Measurements from ENCODE around the gene OR9G1.
"Not testable (repeated sequence)": the region's sequence is repeated elsewhere in the genome, so short reads cannot be mapped to it uniquely, and the experiment has no call there.

The OR9G1 gene, protein sequence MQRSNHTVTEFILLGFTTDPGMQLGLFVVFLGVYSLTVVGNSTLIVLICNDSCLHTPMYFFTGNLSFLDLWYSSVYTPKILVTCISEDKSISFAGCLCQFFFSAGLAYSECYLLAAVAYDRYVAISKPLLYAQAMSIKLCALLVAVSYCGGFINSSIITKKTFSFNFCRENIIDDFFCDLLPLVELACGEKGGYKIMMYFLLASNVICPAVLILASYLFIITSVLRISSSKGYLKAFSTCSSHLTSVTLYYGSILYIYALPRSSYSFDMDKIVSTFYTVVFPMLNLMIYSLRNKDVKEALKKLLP
- total RNA-seq, result 0 to 0.19 (median 0) reads per million in 9 experiments

DNA sequence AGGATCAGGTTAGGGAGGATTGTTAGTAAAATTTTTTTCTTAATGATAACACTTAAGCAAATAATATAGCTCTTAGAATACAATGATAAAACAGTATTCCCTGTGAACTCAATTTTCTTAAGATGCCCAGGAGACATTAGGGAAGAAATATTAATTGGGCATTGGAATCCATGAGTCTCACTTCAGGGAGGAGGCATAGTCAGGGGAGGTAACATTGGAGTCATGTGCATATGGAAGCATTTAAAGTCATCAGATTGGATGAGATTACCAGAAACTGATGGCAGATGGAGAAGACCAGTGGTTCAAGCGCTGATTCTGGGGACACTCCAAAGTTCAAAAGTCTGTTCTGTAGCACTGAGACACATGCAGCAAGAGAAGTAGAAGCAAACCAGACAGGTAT, at the start of gene OR9G1:
Gene OR9G1 (plus strand): TSS at position 301 of the 400 bp plus-strand sequence. CDS start 1,293 bp downstream, outside the sequence.
- Mint-ChIP-seq H3K36me3 (ENCODE audit: insufficient read depth) (no peaks in the 10 kb centered on the region), H3K9me3 (peaks cover 11 to 31% of the 10 kb centered on the region in 2 donors), H3K4me1 (ENCODE audit: low read depth in 2 of 2) (no peaks in the 10 kb centered on the region), H3K4me3 (no peak within 1 kb of the TSS), H3K27me3 (no peaks in the 10 kb centered on the region), H3K27ac (no peak within 1 kb of the TSS)
- no peak for DNase-seq
- ATAC-seq (replicated peaks), result no peak

DNA sequence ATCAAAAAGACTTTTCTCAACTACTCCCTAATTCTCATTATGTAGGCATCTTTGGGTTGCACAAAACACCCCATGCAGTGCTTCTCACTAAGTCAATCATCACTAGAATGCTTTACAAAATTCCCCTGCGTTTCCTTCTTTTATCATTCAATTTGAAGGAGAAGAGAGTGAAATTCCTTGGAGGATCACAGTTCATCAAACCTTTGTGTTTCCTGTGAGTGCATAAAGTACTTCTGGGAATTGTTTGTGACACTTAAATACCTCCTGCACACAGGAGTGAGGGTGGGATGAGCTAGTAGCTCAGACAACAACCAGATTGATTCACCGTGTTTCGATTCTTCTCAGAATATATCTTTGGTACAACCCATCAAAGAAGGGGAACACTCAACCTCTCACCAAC, 39.1 kb upstream of the OR9G1 start:
- DNase-seq (no peak), ATAC-seq (replicated peaks) (no peak)
- H3K4me1 Mint-ChIP-seq (ENCODE audit: low read depth in 2 of 2), result no peaks in the 10 kb centered on the region
- no peaks in the 10 kb centered on the region for H3K27me3 Mint-ChIP-seq
- peaks cover 10 to 12% of the 10 kb centered on the region in 2 donors for H3K9me3 Mint-ChIP-seq
- no peak overlapping the region for H3K4me3 Mint-ChIP-seq
- no peaks in the 10 kb centered on the region for H3K36me3 Mint-ChIP-seq (ENCODE audit: insufficient read depth)
- no peak overlapping the region for H3K27ac Mint-ChIP-seq

DNA sequence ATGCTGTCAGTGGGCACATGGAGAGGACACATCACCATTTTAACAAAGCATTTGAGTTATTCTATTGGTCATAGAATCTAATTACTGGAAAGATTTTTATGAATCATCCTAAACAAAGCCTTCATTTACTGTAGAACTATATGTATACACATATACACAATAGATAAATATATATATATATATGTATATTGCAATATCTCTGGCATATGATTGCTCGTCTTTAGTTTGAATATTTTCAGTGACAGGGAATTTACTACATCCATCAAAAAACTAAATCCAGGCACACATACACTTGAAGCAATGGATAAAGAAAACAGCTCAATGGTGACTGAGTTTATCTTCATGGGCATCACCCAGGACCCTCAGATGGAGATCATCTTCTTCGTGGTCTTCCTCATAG, 35.5 kb upstream of the OR9G1 start, which contains the start of gene OR5AR1:
Gene OR5AR1 (plus strand): TSS at position 301 of the 400 bp plus-strand sequence. CDS start 0 bp downstream, at position 301.
- no peaks in the 10 kb centered on the region for H3K36me3 Mint-ChIP-seq (ENCODE audit: insufficient read depth)
- DNase-seq (no peak), ATAC-seq (replicated peaks) (no peak)
- no peaks in the 10 kb centered on the region for H3K27me3 Mint-ChIP-seq
- H3K4me1 Mint-ChIP-seq (ENCODE audit: low read depth in 2 of 2), result no peaks in the 10 kb centered on the region
- H3K4me3 Mint-ChIP-seq, result no peak within 1 kb of the TSS
- H3K27ac Mint-ChIP-seq, result no peak within 1 kb of the TSS
- H3K9me3 Mint-ChIP-seq, result peaks cover 10 to 14% of the 10 kb centered on the region in 2 donors

DNA sequence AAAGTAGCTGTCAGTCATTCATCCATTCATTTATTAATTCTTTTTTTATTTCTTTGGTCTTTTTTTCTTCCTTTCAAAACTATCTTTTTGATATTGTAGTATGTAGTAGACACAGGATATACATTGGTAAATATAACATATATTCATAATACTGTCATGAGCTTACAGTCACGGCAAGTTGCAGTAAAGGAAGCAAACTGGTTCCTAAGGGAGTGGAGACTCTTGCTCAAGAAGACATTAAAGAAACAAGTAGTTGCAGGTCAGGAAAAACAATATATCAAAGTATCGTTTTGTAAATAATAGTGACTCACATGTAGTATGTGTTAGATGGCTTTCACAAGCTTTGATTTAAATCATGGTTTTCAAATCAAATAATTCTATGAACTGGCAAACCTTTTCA, 27.9 kb upstream of the OR9G1 start:
- Mint-ChIP-seq H3K9me3 (peaks cover 12 to 18% of the 10 kb centered on the region in 2 donors), H3K27ac (no peak overlapping the region), H3K36me3 (ENCODE audit: insufficient read depth) (no peaks in the 10 kb centered on the region), H3K4me3 (no peak overlapping the region), H3K27me3 (no peaks in the 10 kb centered on the region), H3K4me1 (ENCODE audit: low read depth in 2 of 2) (no peaks in the 10 kb centered on the region)
- no peak for DNase-seq
- ATAC-seq (replicated peaks), result no peak

DNA sequence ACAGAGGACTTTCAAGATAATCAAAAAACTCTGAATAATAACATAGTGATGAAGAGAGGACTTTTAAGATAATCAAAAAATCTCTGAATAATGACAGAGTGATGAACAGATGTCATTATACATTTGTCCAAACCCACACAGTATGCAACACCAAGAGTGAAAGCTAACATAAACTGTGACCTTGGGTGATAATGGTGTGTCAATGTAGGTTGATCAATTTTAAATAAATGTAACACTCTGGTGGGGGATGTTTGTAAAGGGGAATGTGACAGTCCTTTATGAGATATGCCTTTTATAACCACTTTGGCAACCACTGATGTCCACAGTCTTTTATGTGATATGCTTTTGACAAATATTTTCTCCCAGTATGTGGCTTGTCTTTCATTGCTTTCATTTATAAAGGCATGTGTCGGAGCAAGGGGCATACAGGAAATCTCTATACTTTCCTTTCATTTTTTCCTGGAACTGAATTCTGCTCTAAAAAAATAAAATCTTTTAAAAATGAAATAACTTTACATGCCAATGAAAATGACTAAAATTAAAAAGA, 10.3 kb upstream of the OR9G1 start:
- DNase-seq (no peak), ATAC-seq (replicated peaks) (no peak)
- Mint-ChIP-seq H3K4me1 (ENCODE audit: low read depth in 2 of 2) (no peaks in the 10 kb centered on the region), H3K9me3 (peaks cover 3 to 14% of the 10 kb centered on the region in 2 donors), H3K36me3 (ENCODE audit: insufficient read depth) (no peaks in the 10 kb centered on the region), H3K27ac (no peak overlapping the region), H3K27me3 (no peaks in the 10 kb centered on the region), H3K4me3 (no peak overlapping the region)

DNA sequence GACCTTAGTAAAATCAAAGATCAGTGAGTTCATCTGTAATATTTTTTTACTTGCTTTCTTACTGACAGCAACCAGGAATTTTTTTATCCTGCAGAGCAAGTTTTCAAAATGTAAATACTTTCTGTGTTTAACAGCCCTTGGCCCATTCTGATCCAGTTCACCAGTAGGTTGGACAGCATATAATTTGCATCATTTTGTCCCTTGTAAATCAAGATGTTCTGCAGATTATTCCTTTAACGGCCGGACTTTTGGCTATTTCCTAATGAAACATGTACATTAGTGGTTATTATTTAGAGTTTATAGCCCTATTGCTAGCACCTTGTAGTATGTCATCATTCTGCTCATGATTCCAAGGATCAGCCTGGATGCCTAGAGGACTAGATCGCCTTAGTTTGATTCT, 7.7 kb upstream of the OR9G1 start:
- not testable (repeated sequence) for ATAC-seq (replicated peaks); H3K4me1 Mint-ChIP-seq (ENCODE audit: low read depth in 2 of 2); H3K36me3 Mint-ChIP-seq (ENCODE audit: insufficient read depth); H3K27me3 Mint-ChIP-seq; DNase-seq; H3K4me3 Mint-ChIP-seq; H3K27ac Mint-ChIP-seq
- peaks cover 6 to 13% of the 10 kb centered on the region in 2 donors for H3K9me3 Mint-ChIP-seq

DNA sequence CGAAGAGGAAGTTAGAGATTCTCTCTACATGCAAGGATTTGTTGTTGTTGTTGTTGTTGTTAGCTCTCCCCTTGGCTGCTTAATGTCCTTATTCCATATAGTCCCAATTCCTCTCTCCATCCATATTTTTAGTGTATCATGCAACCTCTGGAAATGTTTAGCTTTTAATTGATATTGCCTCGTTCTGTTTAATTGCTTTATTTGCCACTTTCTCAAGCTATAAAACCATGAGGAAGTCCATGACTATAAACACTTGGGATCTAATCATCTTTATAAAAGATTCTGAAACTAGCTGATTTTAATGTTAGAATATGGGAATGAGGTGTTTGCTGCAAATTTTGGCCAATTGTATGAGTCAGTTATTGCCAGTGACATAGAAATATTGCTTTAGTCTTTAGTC, 5.5 kb upstream of the OR9G1 start:
- H3K4me1 Mint-ChIP-seq (ENCODE audit: low read depth in 2 of 2), result no peaks in the 10 kb centered on the region
- H3K27ac Mint-ChIP-seq, result no peak overlapping the region
- no peak overlapping the region for H3K4me3 Mint-ChIP-seq
- no peaks in the 10 kb centered on the region for H3K36me3 Mint-ChIP-seq (ENCODE audit: insufficient read depth)
- peaks cover 7 to 16% of the 10 kb centered on the region in 2 donors for H3K9me3 Mint-ChIP-seq
- H3K27me3 Mint-ChIP-seq, result no peaks in the 10 kb centered on the region
- no peak for DNase-seq
- no peak for ATAC-seq (replicated peaks)

DNA sequence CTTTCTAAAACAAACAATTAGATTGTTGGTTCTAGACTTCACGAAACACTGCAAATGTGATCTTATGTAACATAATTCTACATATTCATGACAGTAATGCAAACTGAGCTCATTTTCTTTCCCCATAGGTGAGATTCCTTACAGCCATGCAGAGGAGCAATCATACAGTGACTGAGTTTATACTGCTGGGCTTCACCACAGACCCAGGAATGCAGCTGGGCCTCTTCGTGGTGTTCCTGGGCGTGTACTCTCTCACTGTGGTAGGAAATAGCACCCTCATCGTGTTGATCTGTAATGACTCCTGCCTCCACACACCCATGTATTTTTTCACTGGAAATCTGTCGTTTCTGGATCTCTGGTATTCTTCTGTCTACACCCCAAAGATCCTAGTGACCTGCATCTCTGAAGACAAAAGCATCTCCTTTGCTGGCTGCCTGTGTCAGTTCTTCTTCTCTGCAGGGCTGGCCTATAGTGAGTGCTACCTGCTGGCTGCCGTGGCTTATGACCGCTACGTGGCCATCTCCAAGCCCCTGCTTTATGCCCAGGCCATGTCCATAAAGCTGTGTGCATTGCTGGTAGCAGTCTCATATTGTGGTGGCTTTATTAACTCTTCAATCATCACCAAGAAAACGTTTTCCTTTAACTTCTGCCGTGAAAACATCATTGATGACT, 1.5 kb downstream of the OR9G1 start:
- no peaks in the 10 kb centered on the region for H3K27me3 Mint-ChIP-seq
- no peak for ATAC-seq (replicated peaks)
- H3K4me3 Mint-ChIP-seq, result no peak overlapping the region
- H3K27ac Mint-ChIP-seq, result no peak overlapping the region
- H3K36me3 Mint-ChIP-seq (ENCODE audit: insufficient read depth), result no peaks in the 10 kb centered on the region
- H3K9me3 Mint-ChIP-seq, result peaks cover 12 to 26% of the 10 kb centered on the region in 2 donors
- DNase-seq, result no peak
- H3K4me1 Mint-ChIP-seq (ENCODE audit: low read depth in 2 of 2), result no peaks in the 10 kb centered on the region

DNA sequence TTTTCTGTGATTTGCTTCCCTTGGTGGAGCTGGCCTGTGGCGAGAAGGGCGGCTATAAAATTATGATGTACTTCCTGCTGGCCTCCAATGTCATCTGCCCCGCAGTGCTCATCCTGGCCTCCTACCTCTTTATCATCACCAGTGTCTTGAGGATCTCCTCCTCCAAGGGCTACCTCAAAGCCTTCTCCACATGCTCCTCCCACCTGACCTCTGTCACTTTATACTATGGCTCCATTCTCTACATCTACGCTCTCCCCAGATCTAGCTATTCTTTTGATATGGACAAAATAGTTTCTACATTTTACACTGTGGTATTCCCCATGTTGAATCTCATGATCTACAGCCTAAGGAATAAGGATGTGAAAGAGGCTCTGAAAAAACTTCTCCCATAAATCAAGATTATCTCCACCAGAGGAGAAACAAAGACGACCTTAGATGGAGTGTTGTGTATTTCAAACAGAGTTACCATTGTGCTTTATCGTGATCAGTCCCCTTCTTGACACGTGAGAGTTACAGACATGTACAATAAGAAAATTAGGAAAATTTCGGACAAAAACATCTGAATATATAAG, 2.1 kb downstream of the OR9G1 start:
- Mint-ChIP-seq H3K36me3 (ENCODE audit: insufficient read depth) (no peaks in the 10 kb centered on the region), H3K4me3 (no peak overlapping the region), H3K9me3 (peaks cover 12 to 26% of the 10 kb centered on the region in 2 donors), H3K4me1 (ENCODE audit: low read depth in 2 of 2) (no peaks in the 10 kb centered on the region), H3K27ac (no peak overlapping the region), H3K27me3 (no peaks in the 10 kb centered on the region)
- DNase-seq, result no peak
- ATAC-seq (replicated peaks), result no peak

DNA sequence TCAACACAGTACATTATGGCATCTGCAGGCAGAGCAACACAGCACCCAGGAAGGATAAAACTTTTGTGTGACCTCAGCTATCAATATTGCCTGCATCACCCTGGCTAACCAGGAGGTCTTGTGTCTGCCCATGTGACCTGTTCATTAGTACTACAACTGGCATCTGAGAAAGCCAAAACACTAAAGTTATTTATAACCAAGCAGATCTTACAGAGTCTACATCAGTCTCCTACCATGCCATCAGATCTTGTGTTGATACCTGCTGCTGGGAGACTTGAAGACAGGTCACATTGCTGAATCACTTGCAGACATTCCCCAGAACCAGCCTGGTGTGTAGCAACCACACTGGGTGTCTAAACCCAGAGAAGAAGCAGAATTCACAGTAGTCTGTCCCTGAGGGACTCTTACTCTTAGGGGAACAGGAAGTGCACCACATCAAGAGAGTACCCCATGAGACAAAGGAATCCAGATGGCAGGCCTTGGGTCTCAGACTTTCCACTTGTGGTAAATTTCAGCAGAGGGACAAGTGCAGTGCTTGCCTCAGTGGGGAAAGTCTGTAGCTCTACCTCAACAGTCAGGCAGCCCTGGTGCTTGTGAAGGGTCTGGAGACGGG, 7.0 kb downstream of the OR9G1 start:
- Mint-ChIP-seq H3K36me3 (ENCODE audit: insufficient read depth) (no peaks in the 10 kb centered on the region), H3K27ac (no peak overlapping the region), H3K4me3 (no peak overlapping the region), H3K4me1 (ENCODE audit: low read depth in 2 of 2) (no peaks in the 10 kb centered on the region), H3K27me3 (no peaks in the 10 kb centered on the region), H3K9me3 (peaks cover 7 to 20% of the 10 kb centered on the region in 2 donors)
- ATAC-seq (replicated peaks) (no peak), DNase-seq (no peak)

DNA sequence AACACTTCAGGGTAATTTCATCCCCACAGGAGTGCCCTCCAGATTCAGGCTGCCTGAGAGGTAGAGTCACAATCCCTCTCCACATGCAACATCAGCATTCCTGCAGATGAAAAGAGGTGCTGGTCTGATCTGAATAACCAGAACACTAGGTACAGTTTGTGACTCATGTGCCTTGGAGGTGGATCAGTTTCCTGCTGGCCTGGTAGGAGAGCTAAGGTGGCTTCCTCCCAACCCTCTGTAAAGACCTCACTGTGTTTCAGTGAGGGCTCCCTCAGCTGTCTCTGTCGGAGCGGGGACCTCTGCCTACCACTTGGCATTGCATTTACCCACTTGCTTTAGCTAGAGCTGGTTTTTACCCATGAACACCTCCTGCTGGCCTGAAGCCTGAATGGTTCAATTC, 7.6 kb downstream of the OR9G1 start:
- Mint-ChIP-seq H3K9me3 (peaks cover 5 to 21% of the 10 kb centered on the region in 2 donors), H3K36me3 (ENCODE audit: insufficient read depth) (no peaks in the 10 kb centered on the region), H3K4me3 (no peak overlapping the region)

DNA sequence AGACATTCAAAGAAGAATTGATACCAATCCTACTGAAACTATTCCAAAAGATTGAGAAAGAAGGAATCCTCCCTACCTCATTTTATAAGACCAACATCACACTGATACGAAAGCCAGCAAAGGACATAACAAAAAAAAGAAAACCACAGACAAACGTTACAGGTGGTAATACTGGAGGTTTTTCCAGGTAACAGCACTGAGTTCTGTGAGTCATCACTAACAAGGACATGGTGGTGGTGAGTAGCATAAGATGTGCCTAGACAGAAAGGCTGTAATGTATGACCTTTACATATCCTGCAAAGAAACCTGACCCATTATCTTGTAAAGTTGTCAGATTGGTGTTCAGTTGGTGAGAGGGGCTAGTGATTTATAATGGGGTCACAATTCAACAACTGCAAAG, 15.3 kb downstream of the OR9G1 start:
- DNase-seq (no peak), ATAC-seq (replicated peaks) (no peak)
- peaks cover 14 to 41% of the 10 kb centered on the region in 2 donors for H3K9me3 Mint-ChIP-seq
- H3K4me1 Mint-ChIP-seq (ENCODE audit: low read depth in 2 of 2), result no peaks in the 10 kb centered on the region
- H3K27me3 Mint-ChIP-seq, result no peaks in the 10 kb centered on the region
- H3K36me3 Mint-ChIP-seq (ENCODE audit: insufficient read depth), result no peaks in the 10 kb centered on the region
- no peak overlapping the region for H3K27ac Mint-ChIP-seq
- H3K4me3 Mint-ChIP-seq, result no peak overlapping the region

More for the DNA sequence above, 7.6 kb downstream of the OR9G1 start:
- DNase-seq (no peak), ATAC-seq (replicated peaks) (no peak)
- no peaks in the 10 kb centered on the region for H3K4me1 Mint-ChIP-seq (ENCODE audit: low read depth in 2 of 2)
- no peak overlapping the region for H3K27ac Mint-ChIP-seq
- H3K27me3 Mint-ChIP-seq, result no peaks in the 10 kb centered on the region

DNA sequence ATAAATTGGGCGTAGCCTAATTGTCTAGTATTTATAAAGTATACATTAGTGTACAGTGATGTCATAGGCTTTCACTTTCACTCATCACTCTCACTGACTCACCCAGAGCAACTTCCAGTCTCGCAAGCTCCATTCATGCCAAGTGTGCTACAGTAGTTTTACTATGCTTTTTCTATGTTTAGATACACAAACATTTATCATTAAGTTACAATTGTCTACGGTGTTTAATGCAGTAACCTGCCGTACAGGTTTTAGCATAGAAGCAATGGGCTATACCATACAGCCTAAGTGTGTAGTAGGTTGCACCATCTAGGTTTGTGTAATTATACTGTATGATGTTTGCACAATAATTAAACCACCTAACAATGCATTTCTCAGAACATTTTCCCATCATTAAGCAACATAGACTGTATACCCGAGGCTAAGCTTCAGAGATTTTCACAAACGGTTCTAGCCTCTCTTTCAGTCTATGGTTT, 17.5 kb downstream of the OR9G1 start:
- DNase-seq, result no peak

More for the DNA sequence above, 17.5 kb downstream of the OR9G1 start:
- Mint-ChIP-seq H3K27me3 (no peaks in the 10 kb centered on the region), H3K9me3 (peaks cover 17 to 32% of the 10 kb centered on the region in 2 donors), H3K36me3 (ENCODE audit: insufficient read depth) (no peaks in the 10 kb centered on the region), H3K4me3 (no peak overlapping the region), H3K4me1 (ENCODE audit: low read depth in 2 of 2) (no peaks in the 10 kb centered on the region), H3K27ac (no peak overlapping the region)
- no peak for ATAC-seq (replicated peaks)
